Posterior cingulate gyrus (tissue), 11 donors: Measurements from ENCODE around the gene TRABD2A.
A peak's percentile ranks its signal among the peaks of the same experiment; 100 is the strongest.

Experiments used
- DNase-seq, 10 donors: peaks; one replicate each; pipeline versions ENCODE4 v3.0.0 to v3.0.0-alpha.2; 2020 to 2021; ENCODE audit warnings: mixed read lengths in 3 of 10
- intact Hi-C: fragments of 100-400 bp; cut with DNase I; formaldehyde crosslinking; loops from one replicate; pipeline ENCODE4 v1.15.1; 2023

TRABD2A gene

DNA sequence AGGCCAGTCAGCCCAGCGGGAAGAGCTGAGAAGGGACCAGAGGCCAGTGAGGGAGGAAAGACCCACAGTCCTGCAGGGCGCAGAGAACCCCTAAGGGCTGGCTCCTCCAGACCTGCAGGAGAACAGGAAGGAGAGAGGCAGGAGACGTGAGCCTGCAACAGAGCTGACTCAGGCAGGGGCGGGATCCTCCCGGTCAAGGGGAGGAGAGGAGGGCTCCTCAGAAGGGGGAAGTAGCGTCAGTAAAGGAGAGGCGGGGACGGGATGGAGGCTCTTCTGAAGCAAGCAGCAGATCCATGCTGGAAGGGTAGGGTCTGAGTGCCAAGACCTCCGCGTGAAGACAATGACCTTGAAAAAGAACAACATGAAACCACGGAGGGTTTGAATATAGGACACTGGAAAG lies 50.8 kb downstream of the TRABD2A start:
- peak in 6 of 10 donors; percentile 16 to 81 (median 21) for DNase-seq
- intact Hi-C loops, result no loop called here

DNA sequence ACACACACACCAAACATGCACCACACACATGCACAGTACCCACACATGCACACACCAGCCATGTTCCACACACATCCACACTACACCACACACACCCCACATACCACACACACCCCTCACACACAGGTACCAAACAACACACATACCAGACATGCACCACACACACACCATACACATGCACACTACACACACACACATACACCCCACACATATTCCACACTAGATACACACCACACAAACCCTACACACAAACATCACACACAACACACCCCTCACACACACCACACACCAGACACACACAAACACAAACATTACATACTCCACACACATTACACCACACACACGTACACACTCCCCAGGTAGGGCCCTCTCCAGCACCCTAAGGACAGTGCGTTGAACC lies 51.2 kb downstream of the TRABD2A start:
- DNase-seq, result peak in 1 of 10 donors; percentile 12
- intact Hi-C loops, result no loop called here

GRCh38 chr2:84827978-84828575 lies 52.8 kb downstream of the TRABD2A start:
- DNase-seq, result peak in 1 of 10 donors; percentile 31
- intact Hi-C loops, result no loop called here

GRCh38 chr2:84823788-84824187 lies 57.1 kb downstream of the TRABD2A start:
- no peak for DNase-seq
- intact Hi-C loops, result no loop called here

GRCh38 chr2:84823229-84823628 lies 57.7 kb downstream of the TRABD2A start:
- DNase-seq, result no peak
- intact Hi-C loops, result no loop called here

DNA sequence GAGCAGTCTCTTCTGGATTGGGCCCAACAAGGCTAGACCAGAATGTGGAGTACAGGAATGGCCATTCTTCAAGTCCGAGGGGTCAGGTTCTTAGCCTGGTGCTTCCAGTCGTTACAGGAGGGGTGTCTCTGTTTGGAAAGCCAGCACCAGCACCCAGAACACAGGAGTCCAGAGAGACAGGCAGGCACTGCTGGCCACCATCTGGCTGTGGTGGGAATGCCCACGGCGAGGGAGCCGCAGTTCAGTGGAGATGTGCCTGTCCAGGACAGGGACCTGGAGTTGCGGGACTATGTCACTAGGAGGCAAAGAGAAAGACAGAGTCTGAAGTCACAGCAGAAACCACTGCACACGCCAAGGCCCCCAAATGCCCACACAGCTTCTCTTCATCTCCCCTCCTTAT lies 59.1 kb downstream of the TRABD2A start:
- DNase-seq, result no peak
- intact Hi-C loops, result no loop called here

- intact Hi-C loops, result no loop called here
Observed at GRCh38 chr2:84817239-84817655, 63.6 kb downstream of the TRABD2A start.

DNA sequence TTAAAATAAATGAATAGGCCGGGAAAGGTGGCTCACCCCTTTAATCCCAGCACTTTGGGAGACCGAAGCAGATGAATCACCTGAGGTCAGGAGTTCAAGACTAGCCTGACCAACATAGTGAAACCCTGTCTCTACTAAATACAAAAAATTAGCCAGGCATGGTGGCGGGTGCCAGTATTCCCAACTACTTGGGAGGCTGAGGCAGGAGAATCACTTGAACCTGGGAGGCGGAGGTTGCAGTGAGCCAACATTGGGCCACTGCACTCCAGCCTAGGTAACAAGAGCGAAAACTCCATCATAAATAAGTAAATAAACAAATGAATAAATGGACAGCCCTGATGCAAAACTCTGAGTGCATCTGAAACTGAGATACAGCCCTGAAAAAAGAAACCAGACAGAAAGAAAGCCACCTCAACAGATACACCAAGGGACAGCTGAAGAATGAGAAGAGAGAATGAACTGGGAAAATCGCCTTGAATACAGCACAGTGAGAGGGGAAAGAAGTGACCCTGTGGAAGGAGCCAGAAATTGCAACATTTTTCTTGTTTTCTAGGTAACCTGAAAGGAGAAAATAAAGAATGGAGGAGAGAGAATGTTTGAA lies 64.4 kb downstream of the TRABD2A start:
- no peak for DNase-seq
- intact Hi-C loops, result no loop called here

More at GRCh38 chr2:84817239-84817655, 63.6 kb downstream of the TRABD2A start:
- no peak for DNase-seq

DNA sequence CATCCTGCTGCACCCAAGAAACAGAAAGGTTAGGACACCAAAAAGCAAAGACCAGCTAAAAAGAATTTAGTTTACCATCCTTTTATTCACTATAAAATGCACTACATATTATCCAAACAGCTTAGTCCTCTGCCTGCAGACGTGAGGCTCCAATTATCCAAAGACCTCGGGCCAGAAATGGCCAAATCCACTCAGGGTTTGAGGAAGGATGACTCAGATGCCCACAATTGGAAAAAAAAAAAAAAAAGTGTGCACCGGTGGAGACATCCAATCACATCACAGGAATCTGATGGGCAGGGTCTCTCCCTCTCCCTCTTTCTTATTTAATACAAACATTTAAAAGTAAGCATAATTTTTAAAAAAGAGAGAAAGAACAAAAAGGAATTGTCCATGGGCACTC lies 65.7 kb downstream of the TRABD2A start:
- no peak for DNase-seq
- intact Hi-C loops, result no loop called here

- DNase-seq, result no peak
- intact Hi-C loops, result no loop called here
Observed at GRCh38 chr2:84811839-84812431, 68.9 kb downstream of the TRABD2A start.

- no peak for DNase-seq
- intact Hi-C loops, result no loop called here
Observed at GRCh38 chr2:84808279-84808678, 72.6 kb downstream of the TRABD2A start.

- DNase-seq, result no peak
- intact Hi-C loops, result no loop called here
Observed at GRCh38 chr2:84807063-84807485, 73.8 kb downstream of the TRABD2A start.

DNA sequence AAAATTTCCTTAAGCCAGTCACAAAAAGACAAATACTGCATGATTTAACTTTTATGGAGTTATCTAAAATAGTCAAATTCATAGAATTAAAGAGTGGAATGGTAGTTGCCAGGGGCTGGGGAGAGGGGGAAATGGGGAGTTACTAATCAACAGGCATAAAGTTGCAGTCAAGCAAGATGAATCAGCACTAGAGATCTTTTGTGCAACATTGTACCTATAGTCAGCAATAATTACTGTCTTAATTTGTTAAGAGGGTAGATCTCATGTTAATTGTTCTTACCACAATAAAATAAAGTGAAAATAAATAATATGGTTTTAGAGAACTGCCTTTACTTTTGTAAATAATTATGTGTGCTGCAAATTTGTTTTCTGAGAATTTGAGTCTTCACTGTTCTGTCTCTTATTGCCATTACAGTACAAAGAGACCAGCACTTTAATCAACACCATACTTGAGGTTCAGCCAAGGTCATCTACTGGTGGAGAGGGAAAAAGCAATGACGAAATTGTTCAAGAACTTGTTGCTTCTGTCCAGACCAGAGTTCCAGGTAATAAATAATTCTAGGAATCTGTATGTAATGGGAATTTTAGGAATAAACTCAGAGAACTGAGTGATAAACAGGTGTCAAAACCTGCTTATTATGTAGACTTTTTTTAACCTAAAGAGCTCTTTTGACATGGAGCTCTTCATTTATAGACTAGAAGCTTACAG lies 75.5 kb downstream of the TRABD2A start:
- no peak for DNase-seq
- intact Hi-C loops, result no loop called here

GRCh38 chr2:84801811-84802210 lies 79.1 kb downstream of the TRABD2A start:
- intact Hi-C loops, result no loop called here

DNA sequence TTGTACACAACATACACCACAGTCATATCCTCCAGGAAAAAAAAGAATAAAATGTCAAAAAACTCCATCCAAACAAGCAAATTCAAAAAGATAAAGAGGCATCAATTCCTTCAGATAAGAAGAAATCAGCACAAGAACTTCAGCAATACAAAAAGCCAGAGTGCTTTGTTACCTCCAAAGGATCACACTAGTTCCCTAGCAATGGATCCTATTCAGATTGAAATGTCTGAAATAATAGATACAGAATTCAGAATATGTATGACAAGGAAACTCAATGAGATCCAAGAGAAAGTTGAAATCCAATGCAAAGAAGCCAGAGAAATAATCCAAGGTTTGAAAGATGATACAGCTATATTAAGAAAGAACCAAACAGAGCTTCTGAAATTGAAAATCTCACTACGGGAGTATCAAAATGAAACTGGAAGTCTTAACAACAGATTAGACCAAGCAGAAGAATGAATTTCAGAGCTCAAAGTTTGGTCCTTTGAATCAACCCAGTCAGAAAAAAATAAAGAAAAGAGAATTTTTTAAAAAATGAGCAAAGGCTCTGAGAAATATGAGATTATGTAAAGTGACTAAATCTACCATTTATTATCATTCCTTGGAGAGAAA lies 80.6 kb downstream of the TRABD2A start:
- intact Hi-C loops, result no loop called here
- DNase-seq, result no peak

More at GRCh38 chr2:84801811-84802210, 79.1 kb downstream of the TRABD2A start:
- DNase-seq, result no peak

DNA sequence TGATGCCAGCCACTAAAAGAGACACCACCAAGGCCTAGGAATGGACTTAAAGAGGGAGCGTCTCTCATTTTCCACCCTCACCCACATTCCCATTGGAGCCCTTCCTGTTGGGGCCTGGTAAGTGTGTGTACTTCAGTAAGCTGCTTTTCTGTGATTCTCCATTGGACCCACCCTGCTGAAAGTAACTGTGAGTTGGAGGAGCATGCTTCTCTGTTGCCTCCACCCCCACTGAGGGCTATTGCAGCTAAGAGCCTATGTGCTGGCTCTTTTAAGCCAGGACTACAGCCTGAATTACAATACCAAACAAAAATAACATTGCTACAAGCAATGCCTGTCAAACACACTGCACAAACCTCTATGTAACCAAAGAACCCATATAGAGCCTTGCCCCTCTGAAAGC lies 81.1 kb downstream of the TRABD2A start:
- intact Hi-C loops, result no loop called here
- DNase-seq, result no peak

DNA sequence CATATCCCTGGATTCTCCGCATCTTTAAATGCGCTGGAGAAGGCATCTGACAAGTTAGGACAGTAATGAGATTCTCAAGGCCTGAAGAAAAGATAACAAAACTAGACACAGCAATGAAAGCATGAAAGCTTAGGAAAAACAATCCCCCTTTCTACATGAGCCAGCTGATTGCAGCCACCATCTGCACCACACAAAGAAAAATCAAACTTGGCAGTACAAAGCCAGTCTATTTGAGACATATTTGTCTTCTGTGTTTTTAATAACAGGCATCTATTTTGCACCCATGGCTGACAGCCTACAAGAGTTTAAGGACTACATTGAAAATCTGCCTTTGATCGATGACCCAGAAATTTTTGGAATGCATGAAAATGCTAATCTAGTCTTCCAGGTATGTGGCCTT lies 83.6 kb downstream of the TRABD2A start:
- no peak for DNase-seq
- intact Hi-C loops, result no loop called here

GRCh38 chr2:84796798-84797197 lies 84.1 kb downstream of the TRABD2A start:
- DNase-seq, result no peak

DNA sequence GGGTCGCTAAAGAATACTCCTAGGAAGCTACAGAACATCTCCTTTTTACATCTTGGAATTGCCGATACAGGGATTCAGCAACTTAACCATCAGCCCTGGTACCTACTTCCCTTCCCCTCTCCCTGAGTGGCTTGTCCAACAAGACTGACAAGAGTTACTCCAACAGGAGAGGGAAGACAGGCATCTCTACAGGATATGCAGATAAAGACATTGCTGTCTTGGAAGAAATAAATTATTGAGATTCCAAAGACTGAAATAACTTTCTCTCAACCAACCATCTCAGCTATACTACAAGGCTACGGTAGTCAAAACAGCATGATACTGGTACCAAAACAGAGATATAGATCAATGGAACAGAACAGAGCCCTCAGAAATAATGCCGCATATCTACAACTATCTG lies 87.2 kb downstream of the TRABD2A start:
- intact Hi-C loops, result no loop called here
- no peak for DNase-seq

More at GRCh38 chr2:84796798-84797197, 84.1 kb downstream of the TRABD2A start:
- intact Hi-C loops, result no loop called here

GRCh38 chr2:84792856-84793522 lies 87.9 kb downstream of the TRABD2A start:
- no peak for DNase-seq
- intact Hi-C loops, result no loop called here
